ENCODE results near the gene BSG. TPM values are rescaled to one million over a fixed set of nuclear protein-coding genes. Genes with fewer than 3 reads are reported as not detected.

BSG gene
- polyA plus RNA-seq, 12 donors: 109 to 224 (median 171) TPM; not detected in 1

DNA sequence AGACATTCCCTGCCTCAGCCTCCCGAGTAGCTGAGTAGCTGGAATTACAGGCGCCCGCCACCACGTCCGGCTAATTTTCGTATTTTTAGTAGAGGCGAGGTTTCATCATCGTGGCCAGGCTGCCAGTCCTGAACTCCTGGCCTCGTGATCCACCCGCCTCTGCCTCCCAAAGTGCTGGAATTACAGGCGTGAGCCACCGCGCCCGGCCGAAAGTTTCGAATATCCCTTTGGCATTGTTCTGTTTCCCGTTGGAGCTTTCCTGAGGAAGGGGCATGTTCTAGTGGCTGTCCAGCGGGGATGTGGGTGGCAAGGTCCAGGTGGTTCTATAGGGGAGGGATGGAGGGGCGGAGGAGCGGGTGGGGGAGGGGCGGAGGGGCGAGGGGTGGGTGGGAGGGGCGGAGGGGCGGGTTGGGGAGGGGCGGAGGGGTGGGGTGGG, 2.1 kb upstream of the BSG start:
- DNase-seq: no peak

DNA sequence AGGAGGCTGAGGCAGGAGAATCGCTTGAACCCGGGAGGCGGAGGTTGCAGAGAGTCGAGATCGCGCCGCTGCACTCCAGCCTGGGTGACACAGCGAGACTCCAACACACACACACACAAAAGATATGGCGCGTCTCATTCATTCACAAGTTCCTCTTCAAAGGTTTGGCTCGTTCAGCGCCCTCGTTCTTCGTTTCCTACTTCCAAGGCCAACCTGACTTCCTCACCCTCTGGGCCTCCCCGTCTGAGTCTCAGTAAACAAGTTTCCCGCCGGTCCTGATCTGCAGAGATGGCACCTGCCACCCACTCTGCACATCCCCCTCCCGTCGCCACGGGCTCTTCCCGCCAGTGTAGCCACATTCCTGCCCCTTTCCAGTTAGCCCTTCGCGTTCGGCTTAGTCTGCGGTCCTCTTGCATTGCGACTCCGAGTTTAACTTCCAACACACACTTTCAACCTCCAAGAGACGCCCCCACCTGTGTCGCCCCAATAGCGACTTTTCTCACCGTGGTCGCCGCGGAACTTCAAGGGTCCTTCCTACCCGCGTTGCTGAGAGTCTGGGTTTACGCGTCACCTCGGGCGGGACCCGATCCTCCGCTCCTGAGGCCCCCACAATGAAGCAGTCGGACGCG, 1.3 kb upstream of the BSG start:
- no peak for DNase-seq

DNA sequence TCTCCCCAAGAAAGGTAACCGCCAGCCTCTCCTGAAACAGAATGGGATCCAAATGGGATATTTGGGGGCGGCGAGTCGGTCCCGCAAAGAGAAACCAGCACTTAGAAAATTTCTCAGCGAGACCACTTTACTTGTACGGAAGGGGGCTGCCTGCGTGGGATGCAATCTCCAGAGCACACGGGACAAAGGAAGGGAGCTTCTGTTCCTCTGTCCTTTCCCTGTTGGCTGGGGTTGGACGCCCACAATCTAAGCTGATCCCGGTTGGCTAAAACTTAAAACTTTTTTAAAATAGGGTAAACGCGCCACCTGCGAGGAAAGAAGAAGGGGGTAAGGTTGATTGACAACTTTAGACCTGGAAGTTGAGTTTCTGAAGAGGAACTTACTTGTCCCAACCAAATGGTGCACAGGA, 826 bp upstream of the BSG start:
- DNase-seq: no peak

DNA sequence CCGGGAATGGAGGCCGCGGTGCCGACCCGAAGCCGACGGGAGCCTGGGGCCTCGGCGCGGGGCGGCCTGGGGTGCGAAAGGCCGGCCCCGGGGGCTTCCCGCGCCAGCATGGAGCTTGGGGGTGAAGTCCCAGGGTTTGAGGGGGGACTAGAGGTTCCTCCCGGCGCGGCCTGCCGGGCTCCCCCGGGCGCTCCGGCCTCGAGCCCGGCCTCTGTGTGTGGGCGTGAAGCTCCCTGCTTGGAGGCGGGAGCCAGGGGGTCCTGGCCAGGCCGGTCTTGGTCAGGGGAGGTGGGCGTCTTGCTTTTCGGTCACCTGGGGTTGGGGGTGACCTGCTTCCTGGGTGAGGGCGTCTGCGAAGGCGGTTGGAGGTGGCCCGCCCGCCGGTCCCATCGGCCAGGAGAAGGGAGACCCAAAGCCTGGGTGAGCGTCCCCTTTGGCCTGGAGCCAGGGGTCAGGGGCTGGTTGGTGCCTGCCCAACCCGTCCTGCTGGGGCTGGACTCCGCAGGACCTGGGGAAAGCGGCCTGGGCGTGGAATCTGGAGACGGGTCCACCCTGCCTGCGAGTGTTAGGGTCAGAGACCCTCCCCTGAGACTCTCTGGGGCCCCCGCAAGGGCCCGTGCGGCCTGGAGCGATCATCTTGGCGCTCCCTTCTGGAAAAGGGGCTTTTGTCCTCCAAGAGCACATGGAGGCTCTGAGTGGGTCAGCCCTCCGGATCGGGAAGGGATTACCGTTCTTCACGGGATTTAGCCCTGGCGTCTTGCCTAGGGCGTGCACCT, 535 bp downstream of the BSG start:
- peak; percentile 54 for DNase-seq

DNA sequence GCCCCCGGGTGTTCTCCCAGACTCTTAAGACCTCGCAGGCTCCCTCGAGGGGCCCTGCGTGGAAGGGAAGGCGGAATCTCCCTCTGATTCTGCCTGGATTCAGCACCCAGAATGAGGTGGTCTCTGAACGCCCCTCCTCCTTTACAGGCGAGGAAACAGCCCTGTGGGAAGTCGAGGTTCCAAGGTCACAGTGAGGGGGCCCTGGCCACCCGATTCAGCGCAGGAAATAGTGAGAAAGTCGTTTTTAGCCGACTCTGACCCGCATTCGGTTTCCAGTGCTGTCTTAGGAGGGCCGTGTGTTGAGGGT, 1.1 kb downstream of the BSG start:
- no peak for DNase-seq

DNA sequence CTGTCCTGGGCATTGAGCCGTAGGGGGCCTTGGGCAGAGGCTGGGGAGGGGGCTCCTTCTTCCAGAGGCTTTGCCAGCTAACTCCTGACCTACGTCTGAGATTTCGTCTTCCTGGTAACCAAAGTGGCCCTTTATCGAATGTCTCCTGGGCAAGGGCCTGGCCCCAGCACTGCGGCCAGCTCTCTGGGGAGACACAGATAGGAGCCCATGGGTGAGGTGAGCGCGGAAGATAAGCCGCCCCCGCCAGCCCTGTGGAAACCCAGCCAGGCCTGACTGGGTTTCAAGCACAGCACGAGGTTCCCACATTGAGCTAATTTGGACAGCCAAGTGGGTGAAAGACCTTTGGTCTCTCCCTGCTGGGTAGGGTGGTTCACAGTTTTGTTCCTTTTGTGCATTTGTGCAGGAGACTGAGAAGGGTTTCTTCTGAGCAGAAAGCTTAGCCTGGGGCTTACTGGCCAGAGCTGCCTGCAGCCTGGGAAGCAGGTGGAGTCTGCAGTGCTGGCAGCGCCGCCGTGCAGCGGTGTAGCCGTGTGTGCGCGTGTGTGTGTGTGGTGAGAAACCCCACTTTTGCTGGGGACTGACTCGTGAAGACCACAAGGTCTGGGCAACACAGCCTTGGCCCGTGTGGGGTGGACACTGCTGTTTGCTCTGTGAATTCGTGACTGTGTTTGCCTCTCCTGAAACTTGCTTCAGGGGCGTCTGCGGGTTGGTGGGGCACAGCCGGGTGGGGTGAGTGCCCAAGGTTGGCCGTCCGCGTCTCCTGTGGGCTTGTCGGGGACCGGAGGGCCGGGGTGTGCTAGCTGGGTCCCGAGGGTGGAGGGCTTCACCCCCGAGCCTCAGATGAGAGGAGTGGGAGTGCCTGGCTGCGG, 2.5 kb downstream of the BSG start:
- no peak for DNase-seq

DNA sequence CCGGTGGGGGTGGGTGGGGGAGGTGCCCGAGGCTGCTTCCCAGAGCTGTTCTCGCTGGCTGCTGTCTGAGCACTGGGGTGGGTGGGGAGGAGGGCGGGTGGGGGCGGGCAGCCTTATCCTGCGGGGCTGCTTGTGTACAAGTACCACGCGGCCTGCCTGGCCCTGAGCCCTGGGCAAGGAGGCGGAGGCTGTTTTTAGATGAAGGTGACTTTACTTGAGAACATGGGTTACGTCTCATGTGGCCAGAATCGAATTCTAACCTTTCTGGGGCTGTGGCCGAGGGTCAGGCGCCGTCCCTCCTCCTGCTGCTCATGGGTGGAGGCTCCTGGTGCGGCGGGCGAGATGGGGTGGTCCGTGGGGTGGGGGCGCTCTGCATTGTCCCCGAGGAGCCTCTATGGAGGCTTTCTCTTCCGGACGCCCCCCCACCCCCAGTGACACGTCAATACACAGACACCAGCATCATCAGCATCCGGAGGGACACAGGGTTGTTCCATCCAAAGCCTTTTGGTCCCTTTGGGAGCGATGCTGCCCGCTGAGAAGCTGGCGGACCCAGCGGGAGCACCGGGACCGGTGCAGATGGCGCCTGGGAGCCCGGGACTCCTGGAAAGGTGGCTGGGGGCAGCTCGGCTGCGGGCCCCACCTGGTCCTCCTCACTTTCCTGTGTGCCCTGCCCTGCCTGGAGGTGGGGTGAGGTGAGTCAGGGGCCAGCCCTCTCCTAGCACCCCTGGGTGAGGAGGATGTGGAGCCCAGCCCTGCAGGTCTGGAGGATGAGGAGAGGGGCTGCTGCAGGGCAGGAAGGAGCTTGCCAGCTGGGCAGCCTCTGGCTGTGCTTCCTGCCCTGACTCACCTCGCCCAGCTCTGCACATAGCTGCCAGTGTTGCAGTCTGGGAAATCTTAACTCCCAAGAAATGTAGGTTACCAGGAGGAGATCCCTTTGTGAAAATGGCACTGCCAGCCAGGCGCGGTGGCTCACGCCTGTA, 3.4 kb downstream of the BSG start:
- DNase-seq: no peak

DNA sequence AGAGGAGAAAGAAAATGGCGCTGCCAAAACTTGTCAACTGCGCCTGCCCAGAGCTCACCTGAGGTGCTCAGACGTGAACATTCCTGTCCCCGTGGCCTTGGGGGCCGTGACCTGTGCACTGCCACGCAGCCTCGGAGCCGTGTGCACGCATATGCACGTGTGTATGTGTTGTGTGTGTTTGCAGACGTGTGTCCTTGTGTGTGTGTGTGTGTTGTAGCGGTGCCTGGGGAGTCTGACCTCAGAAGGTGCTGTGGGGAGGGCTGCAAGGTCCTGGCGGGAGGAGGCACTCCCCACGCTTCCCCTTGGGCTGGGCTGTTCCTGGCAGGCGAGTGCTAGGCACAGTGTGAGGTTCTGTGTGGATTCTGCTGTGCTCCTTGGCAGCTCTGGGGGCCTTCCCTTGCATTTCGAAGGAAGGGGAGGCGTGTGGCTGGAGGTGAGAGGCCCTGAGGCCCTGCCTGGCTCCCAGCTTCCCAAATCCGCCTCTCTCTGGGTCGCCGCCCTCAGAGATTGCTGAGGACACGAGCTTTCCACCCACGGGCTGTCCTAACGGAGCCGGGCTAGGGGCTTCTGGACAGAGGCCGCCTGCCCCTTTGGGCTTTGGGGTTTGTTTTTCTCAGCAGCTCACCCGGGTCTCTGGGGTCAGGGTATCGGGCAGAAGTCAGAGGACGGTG, 4.5 kb downstream of the BSG start:
- no peak for DNase-seq

DNA sequence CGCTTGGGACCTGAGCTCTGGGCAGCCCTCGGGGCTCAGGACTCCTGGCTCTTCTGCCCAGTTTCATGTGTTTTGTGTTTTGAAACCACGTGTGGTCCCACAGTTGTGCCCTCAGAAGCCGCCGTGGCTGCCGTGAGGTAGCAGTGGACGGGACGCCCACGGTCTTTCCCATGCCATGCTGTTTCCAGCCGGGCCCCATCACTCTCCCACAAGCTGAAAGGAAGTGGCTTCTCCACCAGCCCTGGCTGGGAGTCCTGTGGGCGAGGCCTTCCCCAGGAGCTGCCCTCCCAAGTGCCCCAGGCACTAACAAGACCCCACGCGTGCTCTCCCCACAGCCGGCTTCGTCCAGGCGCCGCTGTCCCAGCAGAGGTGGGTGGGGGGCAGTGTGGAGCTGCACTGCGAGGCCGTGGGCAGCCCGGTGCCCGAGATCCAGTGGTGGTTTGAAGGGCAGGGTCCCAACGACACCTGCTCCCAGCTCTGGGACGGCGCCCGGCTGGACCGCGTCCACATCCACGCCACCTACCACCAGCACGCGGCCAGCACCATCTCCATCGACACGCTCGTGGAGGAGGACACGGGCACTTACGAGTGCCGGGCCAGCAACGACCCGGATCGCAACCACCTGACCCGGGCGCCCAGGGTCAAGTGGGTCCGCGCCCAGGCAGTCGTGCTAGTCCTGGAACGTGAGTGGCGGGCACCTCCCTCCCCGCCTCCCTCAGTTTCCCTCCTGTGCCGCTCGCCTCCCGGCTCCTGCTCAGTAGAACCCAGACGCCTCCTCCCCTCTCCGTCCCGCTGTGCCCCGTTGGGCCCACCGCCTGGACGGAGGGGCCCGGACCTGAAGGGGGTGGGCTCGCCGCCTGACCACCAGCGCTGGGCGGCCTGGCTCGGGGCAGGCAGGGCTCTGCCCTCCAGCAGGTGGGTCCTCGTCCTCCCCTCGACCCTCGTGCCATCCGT, 5.3 kb downstream of the BSG start:
- no peak for DNase-seq

DNA sequence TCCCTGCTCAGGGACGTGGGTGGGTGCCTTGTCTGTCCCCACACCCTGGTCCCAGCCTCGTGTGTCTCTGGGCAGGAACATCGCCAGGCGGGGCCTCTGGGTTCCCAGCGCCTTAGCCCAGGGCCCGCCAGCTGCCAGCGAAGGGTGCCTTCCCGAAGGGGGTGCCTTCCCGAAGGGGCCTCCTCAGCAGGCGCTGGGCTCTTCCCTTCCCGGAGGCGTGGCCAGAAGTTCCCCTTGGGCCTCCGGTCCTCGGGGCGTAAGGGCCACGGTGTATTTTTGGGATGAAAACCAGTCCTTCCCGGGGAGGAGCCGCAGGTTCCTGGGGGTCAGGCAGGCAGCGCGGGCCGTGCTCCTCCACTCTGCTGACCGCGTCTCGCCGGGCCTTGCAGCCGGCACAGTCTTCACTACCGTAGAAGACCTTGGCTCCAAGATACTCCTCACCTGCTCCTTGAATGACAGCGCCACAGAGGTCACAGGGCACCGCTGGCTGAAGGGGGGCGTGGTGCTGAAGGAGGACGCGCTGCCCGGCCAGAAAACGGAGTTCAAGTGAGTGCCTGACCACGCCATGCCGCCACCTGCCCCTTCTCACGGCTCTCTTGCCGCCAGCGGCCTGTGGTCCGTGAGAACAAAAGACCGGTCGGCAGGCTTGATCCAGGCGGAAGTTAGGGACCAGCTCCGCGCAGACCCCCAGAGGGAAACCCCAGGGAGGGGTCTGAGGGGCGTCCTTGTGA, 6.9 kb downstream of the BSG start:
- DNase-seq: no peak

DNA sequence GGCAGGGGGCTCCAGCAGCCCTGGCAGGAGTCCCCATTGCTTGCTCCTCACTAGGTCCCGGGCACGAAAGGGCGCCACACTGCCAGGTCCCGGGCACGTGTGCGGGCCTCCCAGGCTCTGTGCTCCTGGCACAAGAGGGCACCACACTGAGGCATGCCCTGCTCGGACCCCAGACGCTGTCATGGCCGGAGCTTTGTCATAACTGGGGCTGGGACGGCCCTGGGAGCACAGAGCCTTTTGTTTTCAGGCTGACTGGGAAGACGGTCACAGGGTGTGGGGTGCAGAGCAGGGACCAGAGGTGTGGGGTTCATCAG, 7.4 kb downstream of the BSG start:
- no peak for DNase-seq

DNA sequence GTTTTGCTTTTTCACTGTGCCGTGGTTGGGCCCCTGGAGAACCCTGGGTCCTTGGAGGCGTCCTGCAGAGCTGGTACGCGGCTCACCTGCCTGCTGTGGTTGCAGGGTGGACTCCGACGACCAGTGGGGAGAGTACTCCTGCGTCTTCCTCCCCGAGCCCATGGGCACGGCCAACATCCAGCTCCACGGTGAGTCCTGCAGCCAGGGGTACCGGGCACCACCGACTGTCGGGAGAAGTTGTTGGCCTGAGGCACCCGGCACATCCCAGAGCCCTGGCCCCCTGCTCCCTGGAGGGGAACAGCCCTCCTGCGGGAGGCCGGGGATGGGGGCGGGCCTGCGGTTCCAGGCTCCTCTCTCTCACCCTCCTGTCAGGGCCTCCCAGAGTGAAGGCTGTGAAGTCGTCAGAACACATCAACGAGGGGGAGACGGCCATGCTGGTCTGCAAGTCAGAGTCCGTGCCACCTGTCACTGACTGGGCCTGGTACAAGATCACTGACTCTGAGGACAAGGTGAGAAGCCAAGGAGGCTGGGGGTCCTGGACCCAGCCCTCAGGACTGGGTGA, 8.0 kb downstream of the BSG start:
- no peak for DNase-seq

DNA sequence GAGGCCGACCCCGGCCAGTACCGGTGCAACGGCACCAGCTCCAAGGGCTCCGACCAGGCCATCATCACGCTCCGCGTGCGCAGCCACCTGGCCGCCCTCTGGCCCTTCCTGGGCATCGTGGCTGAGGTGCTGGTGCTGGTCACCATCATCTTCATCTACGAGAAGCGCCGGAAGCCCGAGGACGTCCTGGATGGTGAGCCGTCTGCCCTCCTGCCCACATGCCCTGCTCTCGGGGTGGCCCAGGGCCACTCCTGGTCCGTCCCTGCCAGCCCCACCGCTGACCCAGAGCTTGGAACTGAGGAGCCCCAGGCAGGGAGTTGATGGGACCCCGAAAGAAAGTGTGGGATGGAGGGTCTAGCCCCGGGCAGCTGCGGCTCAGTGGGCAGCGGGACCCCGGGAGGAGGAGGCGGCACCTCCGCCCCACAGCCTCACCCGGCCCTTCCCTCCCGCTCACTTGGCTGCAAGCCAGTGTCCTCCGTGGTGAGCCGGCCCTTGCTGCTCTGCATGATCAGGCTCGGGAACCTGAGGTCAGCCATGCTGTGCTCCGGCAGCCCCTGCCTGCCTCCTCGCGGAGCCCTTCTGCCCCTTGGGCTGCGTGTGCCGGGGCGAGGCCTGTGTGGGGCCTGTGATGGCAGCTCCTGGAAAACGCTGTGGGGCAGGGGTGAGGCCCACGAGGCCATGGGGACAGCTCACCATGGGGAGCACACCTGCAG, 9.2 kb downstream of the BSG start:
- DNase-seq: no peak

DNA sequence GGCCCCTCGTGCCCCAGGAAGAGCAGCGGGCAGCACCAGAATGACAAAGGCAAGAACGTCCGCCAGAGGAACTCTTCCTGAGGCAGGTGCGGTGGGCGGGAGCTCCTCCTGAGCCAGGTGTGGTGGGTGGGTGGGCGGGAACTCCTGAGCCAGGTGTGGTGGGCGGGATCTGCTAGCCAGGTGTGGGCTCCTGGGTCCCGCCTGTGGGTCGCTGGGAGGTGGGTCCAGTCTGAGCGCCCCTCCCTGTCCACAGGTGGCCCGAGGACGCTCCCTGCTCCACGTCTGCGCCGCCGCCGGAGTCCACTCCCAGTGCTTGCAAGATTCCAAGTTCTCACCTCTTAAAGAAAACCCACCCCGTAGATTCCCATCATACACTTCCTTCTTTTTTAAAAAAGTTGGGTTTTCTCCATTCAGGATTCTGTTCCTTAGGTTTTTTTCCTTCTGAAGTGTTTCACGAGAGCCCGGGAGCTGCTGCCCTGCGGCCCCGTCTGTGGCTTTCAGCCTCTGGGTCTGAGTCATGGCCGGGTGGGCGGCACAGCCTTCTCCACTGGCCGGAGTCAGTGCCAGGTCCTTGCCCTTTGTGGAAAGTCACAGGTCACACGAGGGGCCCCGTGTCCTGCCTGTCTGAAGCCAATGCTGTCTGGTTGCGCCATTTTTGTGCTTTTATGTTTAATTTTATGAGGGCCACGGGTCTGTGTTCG, 10.3 kb downstream of the BSG start:
- DNase-seq: no peak

DNA sequence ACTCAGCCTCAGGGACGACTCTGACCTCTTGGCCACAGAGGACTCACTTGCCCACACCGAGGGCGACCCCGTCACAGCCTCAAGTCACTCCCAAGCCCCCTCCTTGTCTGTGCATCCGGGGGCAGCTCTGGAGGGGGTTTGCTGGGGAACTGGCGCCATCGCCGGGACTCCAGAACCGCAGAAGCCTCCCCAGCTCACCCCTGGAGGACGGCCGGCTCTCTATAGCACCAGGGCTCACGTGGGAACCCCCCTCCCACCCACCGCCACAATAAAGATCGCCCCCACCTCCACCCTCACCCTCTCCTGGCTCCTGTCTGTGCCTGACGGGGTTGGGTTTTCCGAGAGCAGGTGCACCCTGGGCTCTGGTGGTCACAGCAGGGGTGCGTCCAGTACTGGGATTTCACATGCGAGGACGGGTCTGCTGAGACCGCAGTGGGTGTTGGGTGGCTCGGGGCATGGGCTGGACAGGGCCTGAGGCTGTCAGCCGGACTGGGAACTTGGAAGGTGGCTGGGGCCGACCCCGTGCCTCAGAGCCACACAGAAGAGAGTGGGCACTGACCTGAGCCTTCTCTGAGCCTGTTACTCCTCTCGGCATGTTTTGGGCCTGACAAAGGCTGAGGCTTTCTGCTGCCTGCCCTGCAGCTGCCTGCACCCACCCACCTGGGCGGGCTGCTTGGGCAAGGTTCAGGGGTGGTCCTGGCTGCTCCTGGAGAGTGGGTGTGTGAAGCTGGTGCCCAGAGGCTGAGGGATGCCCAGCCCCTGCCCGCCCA, 11.0 kb downstream of the BSG start:
- DNase-seq: no peak

DNA sequence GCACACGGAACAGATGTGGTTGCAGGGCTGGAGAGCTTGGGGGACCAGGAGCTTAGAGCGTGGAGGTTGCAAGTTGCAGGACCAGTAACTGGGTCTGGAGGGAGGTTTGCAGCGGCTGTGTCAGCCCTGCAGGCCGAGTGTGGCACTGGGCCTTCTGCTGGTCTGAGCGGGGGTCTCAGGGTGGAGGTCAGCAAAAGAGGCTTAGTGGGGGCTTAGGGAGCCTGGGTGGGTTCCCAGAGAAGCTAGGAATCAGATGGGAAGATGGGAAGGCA, 11.5 kb downstream of the BSG start:
- DNase-seq: no peak
